Measurements from ENCODE around the gene PSMD8. TPM values are rescaled to one million over a fixed set of nuclear protein-coding genes. Genes with fewer than 3 reads are reported as not detected.

Gene PSMD8
- total RNA-seq, 2 donors from 2014 or later: 403 to 603 TPM

DNA sequence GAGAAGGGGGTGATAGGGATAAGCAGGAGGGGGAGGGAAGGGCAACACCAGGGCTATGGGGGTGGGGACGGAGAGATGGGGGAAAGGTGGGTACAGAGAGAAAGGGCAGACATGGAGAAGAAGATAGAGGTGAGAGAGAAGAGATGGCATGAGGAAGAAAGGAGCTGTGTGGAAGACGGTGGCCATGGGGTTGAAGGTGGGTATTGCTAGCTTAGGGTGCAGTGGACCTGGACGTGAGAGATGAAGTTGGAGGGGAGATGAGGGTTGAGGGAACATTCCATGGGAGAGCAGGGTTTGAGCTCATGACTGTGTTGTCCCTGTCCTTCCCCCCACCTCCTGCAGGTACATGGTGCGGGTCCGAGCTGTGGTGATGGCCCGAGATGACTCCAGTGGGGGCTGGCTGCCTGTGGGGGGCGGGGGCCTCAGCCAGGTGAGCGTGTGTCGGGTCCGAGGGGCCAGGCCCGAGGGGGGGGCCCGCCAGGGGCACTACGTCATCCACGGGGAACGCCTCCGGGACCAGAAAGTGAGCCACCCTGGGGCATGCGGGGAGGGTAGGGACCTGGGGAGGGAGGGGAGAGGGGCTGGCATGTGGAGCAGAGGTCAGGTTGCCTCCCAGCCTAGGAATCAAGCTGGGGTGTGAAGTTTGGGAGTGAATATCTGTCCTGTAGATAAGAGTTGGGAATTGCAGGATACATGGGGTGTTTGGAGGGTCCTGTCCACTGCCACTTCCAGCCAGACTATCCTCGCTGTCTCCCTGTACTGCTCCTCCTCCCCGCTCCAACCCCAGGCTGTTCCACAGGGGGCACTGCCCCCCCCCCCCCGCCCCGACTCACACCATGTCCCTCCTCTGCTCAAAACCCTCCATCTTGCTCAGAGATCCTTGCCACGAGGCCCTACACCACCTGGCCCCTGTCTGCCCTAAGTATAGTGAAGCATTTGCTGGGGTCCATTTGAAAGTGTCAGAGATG lies 15.9 kb downstream of the PSMD8 start:
- peaks cover 0 to 53% of the 10 kb centered on the region in 2 donors for H3K4me1 ChIP-seq
- peaks cover 0 to under 1% of the 10 kb centered on the region in 2 donors for H3K27me3 ChIP-seq
- no peak overlapping the region for H3K27ac ChIP-seq
- H3K36me3 ChIP-seq: peaks cover 8% of the 10 kb centered on the region
- H3K4me3 ChIP-seq: no peak overlapping the region
- no peaks in the 10 kb centered on the region for H3K9me3 ChIP-seq
- DNase-seq (ENCODE audit: low spot score): no peak
- TF ChIP-seq, protein P1, sequence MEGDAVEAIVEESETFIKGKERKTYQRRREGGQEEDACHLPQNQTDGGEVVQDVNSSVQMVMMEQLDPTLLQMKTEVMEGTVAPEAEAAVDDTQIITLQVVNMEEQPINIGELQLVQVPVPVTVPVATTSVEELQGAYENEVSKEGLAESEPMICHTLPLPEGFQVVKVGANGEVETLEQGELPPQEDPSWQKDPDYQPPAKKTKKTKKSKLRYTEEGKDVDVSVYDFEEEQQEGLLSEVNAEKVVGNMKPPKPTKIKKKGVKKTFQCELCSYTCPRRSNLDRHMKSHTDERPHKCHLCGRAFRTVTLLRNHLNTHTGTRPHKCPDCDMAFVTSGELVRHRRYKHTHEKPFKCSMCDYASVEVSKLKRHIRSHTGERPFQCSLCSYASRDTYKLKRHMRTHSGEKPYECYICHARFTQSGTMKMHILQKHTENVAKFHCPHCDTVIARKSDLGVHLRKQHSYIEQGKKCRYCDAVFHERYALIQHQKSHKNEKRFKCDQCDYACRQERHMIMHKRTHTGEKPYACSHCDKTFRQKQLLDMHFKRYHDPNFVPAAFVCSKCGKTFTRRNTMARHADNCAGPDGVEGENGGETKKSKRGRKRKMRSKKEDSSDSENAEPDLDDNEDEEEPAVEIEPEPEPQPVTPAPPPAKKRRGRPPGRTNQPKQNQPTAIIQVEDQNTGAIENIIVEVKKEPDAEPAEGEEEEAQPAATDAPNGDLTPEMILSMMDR (IDR thresholded peaks at IDR 0.05): no peak

GRCh38 chr19:38391911-38392464 lies 17.6 kb downstream of the PSMD8 start:
- Histone ChIP-seq H3K9me3 (no peaks in the 10 kb centered on the region), H3K4me1 (peaks cover 0 to 48% of the 10 kb centered on the region in 2 donors), H3K4me3 (no peak overlapping the region), H3K27ac (no peak overlapping the region), H3K36me3 (no peaks in the 10 kb centered on the region), H3K27me3 (peaks cover 0 to 9% of the 10 kb centered on the region in 2 donors)
- no peak for DNase-seq (ENCODE audit: low spot score)
- TF ChIP-seq, protein P1 (IDR thresholded peaks at IDR 0.05): no peak

GRCh38 chr19:38392707-38393308 lies 18.4 kb downstream of the PSMD8 start:
- Histone ChIP-seq H3K27me3 (peaks cover 0 to 9% of the 10 kb centered on the region in 2 donors), H3K4me1 (peaks cover 0 to 39% of the 10 kb centered on the region in 2 donors), H3K27ac (no peak overlapping the region), H3K9me3 (no peaks in the 10 kb centered on the region), H3K36me3 (no peaks in the 10 kb centered on the region), H3K4me3 (no peak overlapping the region)
- no peak for DNase-seq (ENCODE audit: low spot score)
- TF ChIP-seq, protein P1 (IDR thresholded peaks at IDR 0.05): no peak

DNA sequence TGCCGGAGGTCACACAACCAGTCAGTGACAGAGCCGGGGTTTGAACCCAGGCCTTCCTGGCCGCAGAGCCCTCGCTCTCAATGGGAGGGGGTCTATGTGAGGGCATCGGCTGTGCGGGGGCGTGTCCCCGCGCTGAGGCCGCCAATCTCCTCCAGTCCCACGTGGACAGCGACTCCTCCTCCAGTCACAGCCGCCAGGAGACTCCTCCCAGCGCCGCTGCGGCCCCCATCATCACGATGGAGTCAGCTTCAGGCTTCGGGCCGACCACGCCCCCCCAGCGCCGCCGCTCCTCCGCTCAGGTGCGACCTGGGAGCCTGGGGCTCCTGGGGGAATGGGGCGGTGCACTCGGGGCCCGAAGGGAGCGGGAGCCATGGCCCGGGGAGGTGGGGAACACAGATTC lies 20.1 kb downstream of the PSMD8 start:
- Histone ChIP-seq H3K36me3 (no peaks in the 10 kb centered on the region), H3K4me3 (no peak overlapping the region), H3K9me3 (no peaks in the 10 kb centered on the region), H3K4me1 (peaks cover 0 to 23% of the 10 kb centered on the region in 2 donors), H3K27me3 (peaks cover 0 to 16% of the 10 kb centered on the region in 2 donors), H3K27ac (no peak overlapping the region)
- TF ChIP-seq, protein P1 (IDR thresholded peaks at IDR 0.05): no peak
- no peak for DNase-seq (ENCODE audit: low spot score)

DNA sequence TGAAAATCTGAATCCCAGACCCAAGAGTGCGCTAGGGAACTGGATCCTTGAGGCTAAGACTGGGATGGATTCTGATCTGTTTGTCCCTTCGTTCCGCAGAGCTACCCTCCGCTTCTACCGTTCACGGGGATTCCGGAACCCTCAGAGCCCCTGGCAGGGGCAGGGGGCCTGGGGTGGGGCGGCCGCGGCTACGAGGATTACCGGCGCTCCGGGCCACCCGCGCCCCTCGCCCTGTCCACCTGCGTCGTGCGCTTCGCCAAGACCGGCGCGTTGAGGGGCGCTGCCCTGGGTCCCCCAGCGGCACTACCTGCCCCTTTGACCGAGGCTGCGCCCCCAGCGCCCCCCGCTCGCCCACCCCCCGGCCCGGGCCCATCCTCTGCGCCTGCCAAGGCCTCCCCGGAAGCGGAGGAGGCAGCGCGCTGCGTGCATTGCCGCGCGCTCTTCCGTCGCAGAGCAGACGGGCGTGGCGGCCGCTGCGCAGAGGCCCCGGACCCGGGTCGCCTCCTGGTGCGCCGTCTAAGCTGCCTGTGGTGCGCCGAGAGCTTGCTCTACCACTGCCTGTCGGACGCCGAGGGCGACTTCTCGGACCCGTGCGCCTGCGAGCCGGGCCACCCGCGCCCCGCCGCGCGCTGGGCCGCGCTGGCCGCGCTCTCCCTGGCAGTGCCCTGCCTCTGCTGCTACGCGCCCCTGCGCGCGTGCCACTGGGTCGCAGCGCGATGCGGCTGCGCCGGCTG lies 21.2 kb downstream of the PSMD8 start:
- Histone ChIP-seq H3K4me1 (peaks cover 0 to 15% of the 10 kb centered on the region in 2 donors), H3K36me3 (no peaks in the 10 kb centered on the region), H3K9me3 (no peaks in the 10 kb centered on the region), H3K4me3 (no peak overlapping the region), H3K27me3 (peaks cover 0 to 16% of the 10 kb centered on the region in 2 donors), H3K27ac (no peak overlapping the region)
- TF ChIP-seq, protein P1 (IDR thresholded peaks at IDR 0.05): no peak
- no peak for DNase-seq (ENCODE audit: low spot score)

All from right atrium auricular region (tissue), 2 donors.